ENCODE measurements around the gene RXRG.

Gene RXRG

DNA sequence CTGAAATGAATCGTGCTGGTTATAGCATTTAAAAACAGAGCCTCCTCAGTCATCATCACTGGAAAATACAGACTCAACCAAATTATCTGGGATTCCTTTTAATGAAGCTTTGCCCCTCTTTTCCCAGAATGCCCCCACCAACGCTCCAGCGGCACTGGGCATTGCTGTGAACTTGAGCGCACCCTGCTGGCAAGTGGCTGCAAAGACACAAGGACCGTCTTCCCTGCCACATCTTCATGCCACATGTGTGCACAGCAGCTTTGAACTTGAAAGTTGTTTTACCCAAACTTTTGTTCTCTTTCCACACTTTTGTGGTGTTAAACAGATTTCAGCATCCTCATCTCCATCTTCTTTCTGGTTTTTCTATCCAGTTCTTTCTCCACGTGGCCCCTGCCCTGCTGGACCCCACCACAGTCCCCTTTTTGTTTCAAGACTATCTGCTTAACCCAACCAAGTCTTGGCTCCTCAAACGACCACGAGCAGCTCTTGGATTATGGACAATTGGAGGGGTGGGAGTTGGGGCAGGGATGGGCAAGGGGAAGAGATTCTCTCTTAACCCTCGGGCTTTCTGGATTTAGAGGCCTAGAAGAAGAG, 75.6 kb downstream of the RXRG start:
- H3K9me3 ChIP-seq (ENCODE audit: low read length) = no peaks in the 10 kb centered on the region
- H3K36me3 ChIP-seq (ENCODE audit: insufficient read depth, low read length) = no peaks in the 10 kb centered on the region
- H2AFZ ChIP-seq (ENCODE audit: low read depth, low read length) = no peak overlapping the region
- H3K4me1 ChIP-seq (ENCODE audit: insufficient read depth, low read length) = no peaks in the 10 kb centered on the region
- H3K4me3 ChIP-seq (ENCODE audit: low read length) = no peak overlapping the region
- H3K27me3 ChIP-seq (ENCODE audit: insufficient read depth, low read length) = peaks cover 11% of the 10 kb centered on the region

DNA sequence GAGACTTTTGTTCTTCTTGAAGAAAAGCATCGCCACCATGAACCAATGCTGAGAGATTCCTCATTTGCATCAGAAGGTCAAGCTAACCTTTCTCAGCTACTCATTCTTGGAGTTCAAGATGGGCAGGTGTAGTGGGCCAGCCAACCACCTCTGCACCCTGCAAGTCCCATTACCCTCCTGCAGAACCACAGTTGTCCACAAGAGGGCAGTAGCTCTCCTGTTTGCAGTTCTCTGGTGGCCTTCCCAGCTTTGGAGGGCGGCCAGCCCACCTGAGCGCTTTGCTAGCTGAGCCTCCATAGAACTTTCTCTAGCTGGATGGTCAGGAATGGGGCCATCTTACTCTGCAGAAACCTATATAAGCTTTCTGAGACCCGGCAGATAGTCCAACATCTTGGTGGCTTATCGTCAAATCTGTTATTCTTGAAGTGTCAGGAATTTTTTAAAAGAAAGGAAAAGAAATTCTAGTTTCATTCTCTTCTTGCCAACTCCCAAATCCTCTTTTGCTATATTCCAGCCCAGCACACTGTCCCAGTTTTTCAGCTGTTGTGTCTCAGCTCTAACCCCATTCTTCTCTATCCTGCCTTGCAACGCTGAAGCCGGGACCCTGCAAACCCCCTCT, 77.4 kb downstream of the RXRG start:
- no peak overlapping the region for H3K4me3 ChIP-seq (ENCODE audit: low read length)
- H3K27me3 ChIP-seq (ENCODE audit: insufficient read depth, low read length) = no peaks in the 10 kb centered on the region
- H3K4me1 ChIP-seq (ENCODE audit: insufficient read depth, low read length) = no peaks in the 10 kb centered on the region
- no peaks in the 10 kb centered on the region for H3K36me3 ChIP-seq (ENCODE audit: insufficient read depth, low read length)
- no peak overlapping the region for H2AFZ ChIP-seq (ENCODE audit: low read depth, low read length)
- H3K9me3 ChIP-seq (ENCODE audit: low read length) = no peaks in the 10 kb centered on the region

DNA sequence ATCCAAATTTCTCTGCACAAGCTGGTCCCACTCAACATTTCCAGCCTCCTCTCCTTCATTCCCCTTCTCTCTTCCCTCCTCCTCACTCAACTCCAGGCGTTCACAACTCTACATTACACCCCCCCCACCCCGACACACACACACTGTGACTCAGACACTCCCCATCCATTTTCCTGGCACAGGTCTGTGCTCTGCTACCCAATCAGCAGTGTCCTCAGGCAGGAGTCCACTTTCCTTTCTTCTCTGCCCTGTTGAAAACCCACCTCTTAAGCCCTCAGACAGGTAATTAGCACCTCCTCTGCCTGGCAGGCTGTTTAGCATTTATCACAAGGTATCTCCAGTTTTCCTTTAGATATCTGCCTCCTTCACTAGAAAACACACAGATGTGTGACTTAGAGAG, 79.6 kb downstream of the RXRG start:
- Histone ChIP-seq H3K4me1 (ENCODE audit: insufficient read depth, low read length) (no peaks in the 10 kb centered on the region), H3K27me3 (ENCODE audit: insufficient read depth, low read length) (peaks cover 1% of the 10 kb centered on the region), H3K4me3 (ENCODE audit: low read length) (no peak overlapping the region), H2AFZ (ENCODE audit: low read depth, low read length) (no peak overlapping the region), H3K9me3 (ENCODE audit: low read length) (no peaks in the 10 kb centered on the region), H3K36me3 (ENCODE audit: insufficient read depth, low read length) (no peaks in the 10 kb centered on the region)

DNA sequence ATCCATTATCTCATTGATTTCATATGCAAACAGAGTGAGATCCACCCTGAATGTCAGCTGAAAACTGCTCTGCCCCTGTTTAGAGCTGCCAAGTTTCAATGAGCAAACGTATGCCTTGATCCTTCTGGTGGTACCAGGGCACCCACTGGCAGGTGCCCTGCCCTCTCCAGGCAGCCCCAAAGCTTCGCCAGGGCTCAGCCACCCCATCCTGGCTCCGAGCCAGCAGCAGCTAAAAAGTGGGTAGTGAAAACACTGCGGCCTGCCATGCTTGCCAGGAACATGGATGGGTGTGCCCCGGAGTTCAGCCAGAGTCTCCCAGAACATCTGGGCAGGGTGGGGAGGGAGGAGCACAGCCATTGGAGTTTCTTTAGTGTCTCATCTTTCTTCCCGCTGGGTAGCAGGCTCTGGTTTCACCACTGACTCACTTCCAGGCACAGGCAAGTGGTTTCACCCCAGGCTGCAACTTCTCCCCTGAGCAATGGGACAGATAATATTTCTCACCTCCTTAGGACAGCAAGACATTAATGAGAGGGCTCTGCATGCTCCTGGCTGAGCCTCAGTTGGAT, 80.3 kb downstream of the RXRG start:
- no peak overlapping the region for H3K4me3 ChIP-seq (ENCODE audit: low read length)
- H3K27me3 ChIP-seq (ENCODE audit: insufficient read depth, low read length) = peaks cover 7% of the 10 kb centered on the region
- H3K9me3 ChIP-seq (ENCODE audit: low read length) = no peaks in the 10 kb centered on the region
- no peak overlapping the region for H2AFZ ChIP-seq (ENCODE audit: low read depth, low read length)
- no peaks in the 10 kb centered on the region for H3K4me1 ChIP-seq (ENCODE audit: insufficient read depth, low read length)
- H3K36me3 ChIP-seq (ENCODE audit: insufficient read depth, low read length) = no peaks in the 10 kb centered on the region

DNA sequence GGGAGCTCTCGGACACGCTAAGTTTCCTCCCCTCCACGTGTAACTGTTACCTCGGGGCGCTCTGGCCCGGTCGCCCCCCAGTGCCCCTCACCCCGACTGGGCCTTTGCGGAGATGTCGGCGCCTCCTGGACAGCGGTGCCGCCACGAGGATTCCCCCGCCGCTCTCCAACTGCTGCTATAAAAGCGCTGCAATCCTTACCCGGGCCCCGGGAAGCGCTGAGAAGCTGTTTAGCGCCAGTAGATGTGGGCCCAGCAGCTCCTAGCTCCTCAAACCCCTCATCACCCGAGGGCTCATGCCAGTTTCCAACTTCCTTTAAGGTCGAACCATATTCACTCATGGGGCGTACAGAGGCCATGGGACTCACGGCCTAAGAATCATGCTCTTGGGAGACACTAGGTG, 88.0 kb downstream of the RXRG start:
- Histone ChIP-seq H3K36me3 (ENCODE audit: insufficient read depth, low read length) (no peaks in the 10 kb centered on the region), H3K4me3 (ENCODE audit: low read length) (no peak overlapping the region), H2AFZ (ENCODE audit: low read depth, low read length) (no peak overlapping the region), H3K4me1 (ENCODE audit: insufficient read depth, low read length) (no peaks in the 10 kb centered on the region), H3K27me3 (ENCODE audit: insufficient read depth, low read length) (peaks cover 82% of the 10 kb centered on the region), H3K9me3 (ENCODE audit: low read length) (no peaks in the 10 kb centered on the region)

DNA sequence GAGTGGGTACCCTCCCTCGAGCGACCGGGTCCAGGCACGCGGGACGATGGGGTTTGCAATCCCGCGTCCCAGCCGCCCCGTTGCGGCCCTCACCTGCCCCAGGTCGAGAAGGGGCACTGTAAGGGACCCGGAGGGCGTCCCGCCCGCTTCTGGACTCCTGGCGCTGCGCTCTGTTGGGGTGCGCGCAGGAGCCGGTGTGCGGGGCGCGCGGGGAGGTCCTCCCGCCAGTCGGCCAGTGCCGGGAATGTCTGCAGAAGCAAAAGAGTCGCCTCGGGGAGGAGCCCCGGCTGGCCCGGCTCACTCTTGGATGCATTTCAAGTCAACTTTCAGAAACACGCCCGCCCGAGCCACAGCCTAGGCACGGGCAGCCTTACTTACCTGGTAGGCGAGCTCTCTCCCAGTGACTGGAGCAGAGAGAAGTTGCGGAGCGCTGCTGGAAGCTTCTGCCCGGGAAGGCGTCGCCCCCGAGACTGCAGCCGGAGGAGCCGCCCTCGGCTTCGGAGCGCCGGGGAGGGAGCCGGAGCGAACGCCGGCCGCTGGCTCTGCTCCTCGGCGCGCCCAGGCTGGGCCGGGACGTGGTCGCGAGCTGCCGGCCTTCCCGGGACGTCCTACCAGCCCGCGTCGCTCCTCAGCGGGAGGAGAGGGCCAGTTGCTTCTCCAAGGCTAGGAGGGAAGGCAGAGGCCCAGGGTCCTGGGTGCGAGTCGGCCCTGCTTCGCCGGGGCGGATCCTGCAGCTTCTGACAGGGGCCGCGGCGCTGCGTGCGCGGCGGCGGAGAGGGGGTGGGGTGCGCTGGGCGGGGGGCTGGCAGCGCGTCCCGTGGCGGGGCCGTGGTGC, 88.7 kb downstream of the RXRG start, which contains the start of gene LMX1A:
Gene LMX1A, minus strand, starts transcription at position 739 of the 835 bp plus-strand sequence. CDS start 1,156 bp downstream, outside the sequence.
- peaks cover 87% of the 10 kb centered on the region for H3K27me3 ChIP-seq (ENCODE audit: insufficient read depth, low read length)
- no peaks in the 10 kb centered on the region for H3K9me3 ChIP-seq (ENCODE audit: low read length)
- H3K36me3 ChIP-seq (ENCODE audit: insufficient read depth, low read length) = no peaks in the 10 kb centered on the region
- H3K4me1 ChIP-seq (ENCODE audit: insufficient read depth, low read length) = no peaks in the 10 kb centered on the region
- no peak within 1 kb of the TSS for H3K4me3 ChIP-seq (ENCODE audit: low read length)
- H2AFZ ChIP-seq (ENCODE audit: low read depth, low read length) = no peak within 1 kb of the TSS

DNA sequence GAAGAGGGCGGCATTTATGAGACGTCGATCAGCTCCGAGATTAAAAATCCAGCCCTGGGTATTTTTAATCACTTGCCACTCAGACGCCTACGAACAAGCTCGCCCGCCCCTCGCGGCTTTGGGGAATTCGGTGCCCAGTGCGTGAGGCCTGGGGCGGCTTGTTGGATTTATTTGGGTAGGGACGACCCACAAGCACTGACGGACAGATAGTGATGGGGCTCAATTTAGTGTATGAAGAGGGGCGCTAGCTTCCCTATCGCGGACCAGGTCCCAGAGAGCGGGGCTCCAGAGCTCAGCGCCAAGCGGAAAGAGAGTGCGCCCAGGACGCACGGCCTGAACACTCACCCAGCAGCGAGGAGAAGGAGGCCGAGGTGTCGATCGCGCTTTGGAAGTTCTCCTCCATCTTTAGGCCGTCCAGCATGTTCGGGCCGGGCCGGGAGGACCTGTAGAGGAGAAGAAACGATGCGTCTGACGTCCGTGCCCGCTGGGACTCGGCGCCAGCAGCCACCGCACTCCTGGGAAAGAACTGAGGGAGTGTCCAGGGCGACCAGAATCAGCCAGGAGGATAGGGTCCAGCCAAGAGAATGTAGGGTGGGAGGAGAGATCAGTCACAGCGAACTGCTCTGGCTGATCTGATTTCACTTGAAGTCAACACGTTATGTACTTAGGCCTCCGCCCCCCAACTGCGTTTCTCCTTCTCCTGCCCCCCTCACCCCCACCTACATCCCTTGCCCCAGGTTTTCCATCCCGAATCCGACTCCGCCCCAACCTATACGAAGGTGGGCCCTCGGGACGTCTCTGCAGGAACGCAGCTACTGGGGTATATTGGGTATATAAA, 89.6 kb downstream of the RXRG start:
- no peak overlapping the region for H2AFZ ChIP-seq (ENCODE audit: low read depth, low read length)
- H3K36me3 ChIP-seq (ENCODE audit: insufficient read depth, low read length) = no peaks in the 10 kb centered on the region
- no peak overlapping the region for H3K4me3 ChIP-seq (ENCODE audit: low read length)
- H3K9me3 ChIP-seq (ENCODE audit: low read length) = no peaks in the 10 kb centered on the region
- peaks cover 93% of the 10 kb centered on the region for H3K27me3 ChIP-seq (ENCODE audit: insufficient read depth, low read length)
- no peaks in the 10 kb centered on the region for H3K4me1 ChIP-seq (ENCODE audit: insufficient read depth, low read length)

DNA sequence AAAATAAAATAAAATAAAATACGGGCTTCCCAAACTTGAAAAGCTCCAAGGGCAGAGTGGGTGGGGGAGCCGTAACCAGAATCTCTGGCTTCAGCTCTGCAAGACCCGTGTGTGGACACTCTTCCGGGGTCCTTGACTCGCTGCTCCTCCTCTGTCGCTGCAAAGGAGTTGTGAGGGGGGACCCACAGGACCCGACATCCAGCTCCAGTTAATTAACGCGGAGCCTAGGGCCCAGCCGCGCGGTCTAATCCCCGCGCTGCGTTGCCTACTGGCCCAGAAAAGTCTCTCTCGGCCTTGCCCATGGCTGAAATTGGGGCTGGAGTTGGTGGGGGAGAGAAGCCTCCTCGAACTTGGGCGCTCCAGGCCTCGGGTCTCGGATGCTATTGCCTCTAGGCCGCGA, 90.2 kb downstream of the RXRG start:
- Histone ChIP-seq H2AFZ (ENCODE audit: low read depth, low read length) (no peak overlapping the region), H3K4me1 (ENCODE audit: insufficient read depth, low read length) (no peaks in the 10 kb centered on the region), H3K4me3 (ENCODE audit: low read length) (no peak overlapping the region), H3K27me3 (ENCODE audit: insufficient read depth, low read length) (peaks cover 93% of the 10 kb centered on the region), H3K9me3 (ENCODE audit: low read length) (no peaks in the 10 kb centered on the region), H3K36me3 (ENCODE audit: insufficient read depth, low read length) (no peaks in the 10 kb centered on the region)

DNA sequence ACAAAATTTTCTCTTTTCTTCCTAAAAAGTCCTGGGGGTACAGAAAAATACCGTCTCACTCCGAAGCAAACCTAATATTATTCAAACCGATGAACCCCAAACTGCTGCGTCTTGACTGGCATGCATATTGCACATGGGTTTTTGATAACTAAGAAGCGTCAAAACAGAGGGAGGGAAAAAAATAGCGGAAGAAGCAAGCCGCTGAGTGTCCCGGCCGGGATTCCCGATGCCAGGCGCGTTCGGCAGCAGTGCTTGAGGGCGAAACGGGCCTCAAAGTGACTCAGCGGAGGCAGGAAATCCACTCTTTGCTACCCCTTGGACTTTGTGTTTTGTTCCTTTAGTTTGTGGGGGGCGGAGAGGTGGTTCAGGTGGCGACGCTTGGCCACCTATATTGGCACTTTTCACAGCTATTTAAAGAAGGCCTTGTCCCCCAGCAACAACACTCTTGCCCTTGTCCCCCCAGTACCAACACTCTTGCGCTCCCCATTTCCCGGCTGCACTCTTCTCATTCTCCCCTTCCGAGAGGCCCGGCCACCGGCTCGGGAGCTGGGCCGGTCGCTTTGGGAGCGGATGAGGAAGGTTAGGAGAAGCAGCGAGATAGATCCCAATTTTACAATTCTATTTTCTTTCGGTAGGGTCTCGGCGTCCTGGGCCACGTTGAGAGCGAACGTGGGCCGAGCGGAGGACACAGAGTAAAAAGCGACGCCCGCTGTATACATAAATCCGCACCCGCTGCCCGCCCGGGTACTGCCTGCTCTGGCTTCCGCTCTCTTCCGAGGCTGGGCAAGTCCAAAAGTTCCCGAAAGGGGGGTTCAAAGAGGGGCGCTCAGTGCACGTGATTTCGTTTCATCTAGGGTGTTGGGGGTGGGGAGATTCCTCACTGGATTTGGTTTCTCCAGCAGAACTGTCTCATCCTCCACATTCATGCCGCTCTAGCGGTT, 90.9 kb downstream of the RXRG start:
- Histone ChIP-seq H3K9me3 (ENCODE audit: low read length) (no peaks in the 10 kb centered on the region), H3K4me3 (ENCODE audit: low read length) (no peak overlapping the region), H3K27me3 (ENCODE audit: insufficient read depth, low read length) (peaks cover 89% of the 10 kb centered on the region), H3K4me1 (ENCODE audit: insufficient read depth, low read length) (no peaks in the 10 kb centered on the region), H2AFZ (ENCODE audit: low read depth, low read length) (no peak overlapping the region), H3K36me3 (ENCODE audit: insufficient read depth, low read length) (no peaks in the 10 kb centered on the region)

DNA sequence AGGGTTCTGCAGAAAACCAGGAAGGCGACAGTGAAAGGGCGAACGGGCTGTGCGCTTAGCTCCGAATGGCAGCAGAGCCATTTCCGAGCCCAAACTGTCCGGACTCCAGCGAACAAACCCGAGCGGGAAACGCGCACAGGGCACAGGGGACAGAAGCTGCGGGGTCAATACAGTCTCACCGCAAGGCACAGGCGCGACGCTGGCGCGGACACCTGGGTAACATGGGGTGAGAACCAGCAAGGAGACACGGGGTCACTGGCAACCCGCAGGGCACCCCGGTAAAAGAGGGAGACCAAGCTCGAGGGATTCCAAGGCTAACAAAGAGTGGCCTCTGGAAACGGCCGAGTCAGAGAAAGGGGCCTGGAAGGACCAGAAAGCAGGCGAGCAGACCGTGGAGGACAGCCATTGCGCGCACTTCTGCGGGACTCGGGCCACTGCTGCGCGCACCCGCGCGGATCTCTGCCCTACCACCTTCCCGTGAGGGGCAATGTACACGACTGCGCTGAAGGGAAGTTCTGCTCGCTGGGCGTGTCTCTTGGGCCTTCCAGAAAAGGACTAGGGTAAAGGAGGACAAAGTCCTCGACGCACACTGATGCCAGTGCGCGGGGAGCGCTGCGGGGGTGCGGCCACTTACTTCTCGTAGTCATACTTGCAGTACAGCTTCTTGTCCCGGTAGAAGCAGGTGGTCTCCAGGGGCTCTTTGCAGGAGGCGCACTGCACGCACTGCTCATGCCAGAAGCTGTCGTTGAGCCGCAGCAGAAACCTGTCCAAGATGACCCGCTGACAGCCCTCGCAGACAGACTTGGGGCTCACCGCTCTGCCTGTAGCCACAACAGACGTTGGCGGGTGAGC, 92.3 kb downstream of the RXRG start:
- no peaks in the 10 kb centered on the region for H3K36me3 ChIP-seq (ENCODE audit: insufficient read depth, low read length)
- no peaks in the 10 kb centered on the region for H3K9me3 ChIP-seq (ENCODE audit: low read length)
- H3K27me3 ChIP-seq (ENCODE audit: insufficient read depth, low read length) = peaks cover 85% of the 10 kb centered on the region
- H2AFZ ChIP-seq (ENCODE audit: low read depth, low read length) = no peak overlapping the region
- H3K4me3 ChIP-seq (ENCODE audit: low read length) = no peak overlapping the region
- H3K4me1 ChIP-seq (ENCODE audit: insufficient read depth, low read length) = no peaks in the 10 kb centered on the region

DNA sequence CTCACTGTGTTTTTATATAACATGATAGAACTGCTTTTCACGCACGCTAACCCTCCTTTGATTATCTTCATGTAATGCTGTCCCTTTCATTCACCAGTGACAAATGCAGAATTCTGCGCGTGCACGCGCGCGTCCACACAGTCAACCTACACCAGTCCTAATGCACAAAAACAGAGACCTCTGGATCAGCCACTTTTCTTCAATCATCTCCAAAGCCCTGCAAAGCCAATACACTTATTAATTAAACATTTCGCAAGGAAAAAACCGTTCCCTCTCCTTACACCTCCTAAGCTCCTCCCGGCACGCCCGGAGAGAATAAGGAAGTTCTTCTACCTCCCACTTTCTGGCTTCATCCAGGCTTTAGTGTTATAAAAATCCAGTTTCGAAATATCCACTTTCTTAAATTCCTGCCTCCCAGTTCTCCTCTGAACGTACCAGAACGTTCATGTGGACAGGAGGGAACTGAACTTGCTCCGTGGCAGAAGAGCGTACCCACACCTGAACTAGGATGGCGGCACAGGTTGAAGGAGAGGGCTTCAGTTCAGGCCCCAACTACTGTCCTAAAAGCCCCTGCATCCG, 93.0 kb downstream of the RXRG start:
- no peak overlapping the region for H2AFZ ChIP-seq (ENCODE audit: low read depth, low read length)
- H3K27me3 ChIP-seq (ENCODE audit: insufficient read depth, low read length) = peaks cover 82% of the 10 kb centered on the region
- no peaks in the 10 kb centered on the region for H3K4me1 ChIP-seq (ENCODE audit: insufficient read depth, low read length)
- H3K9me3 ChIP-seq (ENCODE audit: low read length) = no peaks in the 10 kb centered on the region
- no peak overlapping the region for H3K4me3 ChIP-seq (ENCODE audit: low read length)
- H3K36me3 ChIP-seq (ENCODE audit: insufficient read depth, low read length) = no peaks in the 10 kb centered on the region
